ENCODE data around the gene IL2RG. TPM values are rescaled to one million over a fixed set of nuclear protein-coding genes. Genes with fewer than 3 reads are reported as not detected.

IL2RG gene
- total RNA-seq, 2 donors from 2014 or later = not detected

GRCh38 chrX:71118985-71119535, 7.7 kb upstream of the IL2RG start:
- no peaks in the 10 kb centered on the region for H3K4me1 Mint-ChIP-seq
- Histone ChIP-seq H3K27ac (ENCODE audit: low read depth, low read length) (no peak overlapping the region), H3K4me1 (ENCODE audit: control insufficient read depth, insufficient read depth, low read length) (no peaks in the 10 kb centered on the region), H3K36me3 (ENCODE audit: control insufficient read depth, insufficient read depth, low read length) (peaks cover 34% of the 10 kb centered on the region), H3K9ac (ENCODE audit: extremely low read depth, low read length, poor library complexity, severe bottlenecking) (peak overlapping the region; percentile 73), H3K27me3 (ENCODE audit: control insufficient read depth, insufficient read depth, low read length, poor library complexity, severe bottlenecking) (no peaks in the 10 kb centered on the region), H3K9me3 (ENCODE audit: control insufficient read depth, low read length) (no peaks in the 10 kb centered on the region), H3K4me3 (ENCODE audit: low read length) (peak overlapping the region; percentile 84)
- H3K36me3 Mint-ChIP-seq (ENCODE audit: low read depth) = peaks cover 30% of the 10 kb centered on the region
- WGBS, 2 experiments (ENCODE audit: insufficient coverage in 1 of 2, insufficient read length in 1 of 2) = 12% methylated on average over 11 of the region's 17 CpGs; no CpG with 5 or more reads in 1 of the 2 experiments
- peaks cover 10% of the 10 kb centered on the region for H3K27me3 Mint-ChIP-seq (ENCODE audit: insufficient read depth)
- no peak for DNase-seq
- H3K27ac Mint-ChIP-seq = no peak overlapping the region
- H3K4me3 Mint-ChIP-seq = peak overlapping the region; percentile 71
- H3K9me3 Mint-ChIP-seq = peaks cover 56% of the 10 kb centered on the region
- no peak for TF ChIP-seq CTCF (conservative IDR thresholded peaks at IDR 0.05)

- Histone ChIP-seq H3K4me3 (ENCODE audit: low read length) (peak within 1 kb of the TSS; percentile 84), H3K9ac (ENCODE audit: extremely low read depth, low read length, poor library complexity, severe bottlenecking) (peak within 1 kb of the TSS; percentile 73), H3K9me3 (ENCODE audit: control insufficient read depth, low read length) (no peaks in the 10 kb centered on the region), H3K36me3 (ENCODE audit: control insufficient read depth, insufficient read depth, low read length) (peaks cover 29% of the 10 kb centered on the region), H3K4me1 (ENCODE audit: control insufficient read depth, insufficient read depth, low read length) (no peaks in the 10 kb centered on the region), H3K27ac (ENCODE audit: low read depth, low read length) (peak within 1 kb of the TSS; percentile 70), H3K27me3 (ENCODE audit: control insufficient read depth, insufficient read depth, low read length, poor library complexity, severe bottlenecking) (no peaks in the 10 kb centered on the region)
- Mint-ChIP-seq H3K4me1 (no peaks in the 10 kb centered on the region), H3K27me3 (ENCODE audit: insufficient read depth) (peaks cover 15% of the 10 kb centered on the region), H3K36me3 (ENCODE audit: low read depth) (peaks cover 23% of the 10 kb centered on the region), H3K4me3 (peak within 1 kb of the TSS; percentile 71), H3K27ac (peak within 1 kb of the TSS; percentile 58), H3K9me3 (peaks cover 53% of the 10 kb centered on the region)
- peak; percentile 91 for DNase-seq
- no peak for TF ChIP-seq CTCF (conservative IDR thresholded peaks at IDR 0.05)
- 0 to 1% methylated on average over 5 to 51 of the region's 56 CpGs for WGBS, 2 experiments (ENCODE audit: insufficient coverage in 1 of 2, insufficient read length in 1 of 2)
Observed at GRCh38 chrX:71118032-71118984, 6.9 kb upstream of the IL2RG start, which contains the start of gene MED12. TSS of gene MED12 (plus strand) at chrX:71118596. CDS start at chrX:71118755, 159 bp downstream.

- Histone ChIP-seq H3K27me3 (ENCODE audit: control insufficient read depth, insufficient read depth, low read length, poor library complexity, severe bottlenecking) (no peaks in the 10 kb centered on the region), H3K9me3 (ENCODE audit: control insufficient read depth, low read length) (no peaks in the 10 kb centered on the region), H3K4me1 (ENCODE audit: control insufficient read depth, insufficient read depth, low read length) (no peaks in the 10 kb centered on the region), H3K9ac (ENCODE audit: extremely low read depth, low read length, poor library complexity, severe bottlenecking) (no peak overlapping the region), H3K27ac (ENCODE audit: low read depth, low read length) (no peak overlapping the region), H3K4me3 (ENCODE audit: low read length) (no peak overlapping the region), H3K36me3 (ENCODE audit: control insufficient read depth, insufficient read depth, low read length) (peaks cover 27% of the 10 kb centered on the region)
- peaks cover 22% of the 10 kb centered on the region for H3K27me3 Mint-ChIP-seq (ENCODE audit: insufficient read depth)
- H3K9me3 Mint-ChIP-seq = peaks cover 56% of the 10 kb centered on the region
- H3K4me1 Mint-ChIP-seq = no peaks in the 10 kb centered on the region
- no peak for DNase-seq
- H3K4me3 Mint-ChIP-seq = no peak overlapping the region
- peaks cover 14% of the 10 kb centered on the region for H3K36me3 Mint-ChIP-seq (ENCODE audit: low read depth)
- 76% methylated on average over 10 of the region's 10 CpGs; no CpG with 5 or more reads in 1 of the 2 experiments for WGBS, 2 experiments (ENCODE audit: insufficient coverage in 1 of 2, insufficient read length in 1 of 2)
- no peak for TF ChIP-seq CTCF (conservative IDR thresholded peaks at IDR 0.05)
- no peak overlapping the region for H3K27ac Mint-ChIP-seq
Observed at GRCh38 chrX:71117358-71117757, 6.0 kb upstream of the IL2RG start.
